GM19099 (cell line): ENCODE data around the gene ABCA3.
A peak's percentile ranks its signal among the peaks of the same experiment; 100 is the strongest.

ENCODE experiments used
- POLR2A ChIP-seq: IDR thresholded peaks from 3 replicates; pipeline ENCODE4 v1.6.1; 2011; ENCODE audit warnings: low read depth; ENCODE audit not compliant: insufficient read length; ENCODE audit errors: extremely low read depth

The ABCA3 gene

DNA sequence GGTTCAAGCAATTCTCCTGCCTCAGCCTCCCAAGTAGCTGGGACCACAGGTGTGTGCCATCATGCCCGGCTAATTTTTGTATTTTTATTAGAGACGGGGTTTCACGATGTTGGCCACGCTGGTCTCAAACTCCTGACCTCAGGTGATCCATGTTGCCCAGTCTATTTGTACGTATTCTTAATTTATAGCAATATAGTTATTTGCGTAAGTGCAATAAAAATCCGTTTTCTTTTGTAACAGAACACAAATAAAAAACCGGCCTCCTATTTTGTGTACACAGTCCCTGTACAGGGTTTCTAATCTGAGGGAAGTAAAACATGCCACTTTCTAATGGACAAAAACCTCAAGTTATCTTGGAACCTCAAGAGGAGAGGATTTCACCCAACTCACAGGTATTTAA lies 80.3 kb downstream of the ABCA3 start:
- TF ChIP-seq POLR2A = no peak

- TF ChIP-seq POLR2A = no peak
Measured at GRCh38 chr16:2257726-2258125, 82.8 kb downstream of the ABCA3 start.

DNA sequence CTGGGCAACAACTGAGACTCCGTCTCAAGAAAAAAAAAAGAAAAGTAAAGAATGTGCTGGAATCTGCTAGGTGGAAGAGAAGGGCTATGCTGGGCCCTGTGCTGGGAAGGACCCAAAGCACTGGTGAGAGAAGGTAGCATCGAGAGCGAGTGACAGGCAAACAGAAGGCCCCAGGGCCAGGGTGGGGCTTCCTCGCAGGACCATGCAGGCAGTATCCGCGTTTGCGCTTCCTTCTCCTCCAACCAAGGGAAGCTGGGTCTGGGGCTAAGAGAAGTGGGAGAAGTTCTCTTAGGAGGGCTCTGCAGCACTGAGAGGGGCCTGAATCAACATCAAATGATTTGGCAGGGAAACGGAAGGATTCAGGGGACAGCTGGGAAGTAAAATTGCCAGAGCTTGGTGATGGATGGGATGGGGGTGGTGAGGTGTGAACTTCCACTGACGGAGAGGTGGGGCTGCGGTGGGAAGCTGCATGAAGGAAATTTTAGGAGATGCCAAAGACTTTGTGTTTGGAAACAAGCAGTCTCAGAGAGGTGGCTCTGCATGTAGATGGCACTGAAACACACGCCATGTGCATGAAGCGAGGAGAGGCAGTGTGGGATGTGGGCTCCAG lies 83.9 kb downstream of the ABCA3 start:
- no peak for TF ChIP-seq POLR2A

DNA sequence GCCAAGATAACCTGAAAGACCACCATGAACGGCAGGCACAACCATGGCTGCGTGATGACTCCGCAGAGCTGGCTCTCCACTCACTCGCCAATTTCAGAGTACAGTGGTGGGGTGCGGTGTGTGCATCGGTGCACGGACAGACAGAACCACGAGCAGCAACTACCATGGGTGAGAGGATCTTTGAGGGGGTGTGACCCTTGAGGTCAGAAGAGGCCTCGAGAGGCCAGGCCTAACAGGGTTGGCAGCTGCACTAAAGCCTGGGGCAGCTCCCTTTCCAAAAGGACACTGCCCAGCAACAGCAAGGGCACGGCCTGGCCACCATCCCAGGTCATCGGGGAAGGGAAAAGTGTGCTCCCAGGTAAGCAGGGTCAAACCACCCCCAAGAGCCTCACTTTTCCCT lies 87.2 kb downstream of the ABCA3 start:
- TF ChIP-seq POLR2A = no peak

GRCh38 chr16:2252806-2253148 lies 87.8 kb downstream of the ABCA3 start:
- no peak for TF ChIP-seq POLR2A

DNA sequence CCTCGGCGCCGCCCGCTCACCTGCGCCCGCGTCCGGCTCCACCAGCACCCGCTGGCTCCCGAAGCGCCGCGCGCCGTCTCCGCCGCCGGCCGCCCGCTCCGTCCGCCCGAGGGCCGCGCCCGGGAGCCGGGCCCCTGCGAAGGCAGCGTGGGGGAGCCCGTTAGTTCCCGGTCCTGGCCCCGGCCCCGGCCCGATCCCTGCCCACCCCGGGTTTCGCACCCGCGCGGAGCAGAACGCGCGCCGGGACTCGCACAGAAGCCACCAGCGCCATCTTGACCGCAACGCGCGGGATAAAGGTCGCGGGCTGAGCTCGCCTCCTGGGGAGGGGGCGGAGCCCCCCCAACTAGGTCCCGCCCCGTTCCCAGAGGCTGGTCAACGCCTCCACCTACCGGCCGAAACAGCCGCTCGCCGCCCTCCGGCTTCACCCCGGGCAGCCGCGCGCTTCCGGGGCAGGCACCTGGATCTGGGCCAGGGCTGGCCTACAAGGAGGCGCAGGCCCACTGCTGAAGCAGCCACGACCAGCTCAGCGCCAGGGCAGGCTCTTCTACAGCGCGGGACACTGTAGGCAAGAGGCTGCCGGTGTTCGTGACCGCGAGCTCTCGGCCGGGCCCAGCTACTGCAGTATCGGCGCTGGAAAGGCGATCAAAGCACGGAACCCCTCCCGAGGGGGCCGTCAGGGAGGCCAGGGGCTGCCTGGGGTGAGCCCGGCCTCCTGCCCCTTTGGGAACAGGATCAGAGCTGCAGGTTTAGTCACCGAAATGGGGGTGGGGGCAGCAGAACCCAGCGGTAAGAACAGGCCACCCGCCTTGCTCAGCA lies 89.0 kb downstream of the ABCA3 start, which contains the start of gene ECI1:
Gene ECI1, minus strand, starts transcription at position 292 of the 816 bp plus-strand sequence. Its CDS starts 21 bp downstream, at position 271.
- peak; percentile 92 for TF ChIP-seq POLR2A

- no peak for TF ChIP-seq POLR2A
Measured at GRCh38 chr16:2250652-2251295, 89.8 kb downstream of the ABCA3 start.

DNA sequence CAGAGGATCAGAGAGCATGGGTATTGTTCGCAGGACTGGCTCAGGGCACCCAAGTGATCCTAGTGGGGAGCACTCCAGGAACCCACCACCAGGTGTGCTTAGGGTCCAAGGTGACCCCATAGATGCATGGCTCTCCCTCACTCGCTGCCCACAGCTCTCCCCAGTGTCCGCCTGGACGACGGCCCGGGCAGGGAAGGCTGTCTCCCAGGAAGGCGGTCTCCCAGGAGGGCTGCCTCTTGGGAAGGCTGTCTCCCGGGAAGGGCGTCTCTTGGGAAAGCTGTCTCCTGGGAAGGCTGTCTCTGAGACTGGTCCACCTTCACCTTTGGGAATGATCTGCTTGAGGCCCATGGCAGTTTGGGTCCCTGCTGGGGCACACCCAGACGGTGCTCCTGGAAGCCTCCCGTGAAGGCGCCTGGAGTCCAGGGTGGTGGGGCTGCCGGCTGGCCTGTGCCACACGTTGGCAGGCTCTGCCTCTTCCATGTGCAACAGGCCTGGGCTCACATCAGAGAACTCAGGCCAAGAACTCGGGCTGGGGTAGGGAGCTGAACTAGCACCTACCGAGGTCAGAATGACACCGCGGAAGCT lies 94.1 kb downstream of the ABCA3 start:
- TF ChIP-seq POLR2A = no peak

DNA sequence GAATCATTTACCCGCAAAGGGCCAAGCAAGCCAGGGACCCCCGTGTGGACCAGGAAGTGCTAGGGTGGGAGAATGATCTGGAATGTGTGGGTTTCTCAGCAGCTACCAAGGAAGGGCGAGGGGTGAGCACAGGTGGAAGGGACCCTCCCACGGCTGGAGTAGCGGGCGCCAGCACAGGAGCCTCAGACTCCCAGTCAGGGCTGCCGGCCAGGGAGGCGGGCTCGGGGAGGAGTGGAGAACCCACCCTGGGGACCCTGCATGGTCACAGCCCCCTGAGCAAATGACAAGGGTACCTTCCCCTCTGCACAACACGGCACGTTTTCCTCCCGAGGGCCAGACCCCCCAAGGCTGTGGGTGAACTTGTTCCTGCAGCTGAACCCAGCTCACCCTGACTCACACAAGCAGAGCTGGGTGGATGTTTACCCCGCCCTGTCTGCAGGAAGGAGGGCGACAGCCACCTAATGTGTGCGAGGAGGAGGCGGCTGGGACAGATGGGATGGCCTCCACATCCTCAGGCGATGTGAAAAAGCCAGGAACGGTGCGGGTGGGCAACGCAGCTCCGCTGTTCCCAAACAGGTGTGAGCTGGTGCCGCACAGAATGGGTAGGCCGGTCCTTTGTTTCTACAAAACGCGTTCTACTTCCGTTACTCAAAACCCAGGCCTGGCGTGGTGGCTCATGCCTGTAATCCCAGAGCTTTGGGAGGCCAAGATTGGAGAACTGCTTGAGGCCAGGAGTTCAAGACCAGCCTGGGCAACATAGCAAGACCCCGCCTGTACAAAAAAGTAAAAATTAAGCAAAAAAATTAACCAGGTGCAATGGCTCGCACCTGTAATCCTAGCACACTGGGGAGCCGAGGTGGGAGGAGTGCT lies 95.4 kb downstream of the ABCA3 start:
- TF ChIP-seq POLR2A = no peak

GRCh38 chr16:2244301-2244700 lies 96.2 kb downstream of the ABCA3 start:
- no peak for TF ChIP-seq POLR2A

- TF ChIP-seq POLR2A = no peak
Measured at GRCh38 chr16:2243781-2244180, 96.7 kb downstream of the ABCA3 start.

GRCh38 chr16:2243031-2243528 lies 97.4 kb downstream of the ABCA3 start:
- TF ChIP-seq POLR2A = no peak

GRCh38 chr16:2242598-2242997 lies 97.9 kb downstream of the ABCA3 start:
- no peak for TF ChIP-seq POLR2A
